Left ventricle myocardium inferior (tissue), 1 donor: ENCODE results near the gene TMPRSS5. TPM values are rescaled to one million over a fixed set of nuclear protein-coding genes. Genes with fewer than 3 reads are reported as not detected.

Experiments used
- DNase-seq: peaks from one replicate; pipeline ENCODE4 v3.0.0-alpha.2; 2020
- H3K27ac ChIP-seq: fragments of 200-600 bp; replicated peaks from 2 replicates; pipeline ENCODE4 v1.8.0; 2021
- H3K27me3 ChIP-seq: fragments of 200-600 bp; 2 replicates; pipeline ENCODE4 v1.8.0; 2021; ENCODE audit warnings: low read depth
- H3K36me3 ChIP-seq: fragments of 200-600 bp; 2 replicates; pipeline ENCODE4 v1.8.0; 2021
- H3K4me1 ChIP-seq: fragments of 200-600 bp; 2 replicates; pipeline ENCODE4 v1.8.0; 2021
- H3K4me3 ChIP-seq: fragments of 200-600 bp; 2 replicates; pipeline ENCODE4 v1.8.0; 2021; ENCODE audit warnings: mild to moderate bottlenecking, moderate library complexity
- H3K9me3 ChIP-seq: fragments of 200-600 bp; replicated peaks from 2 replicates; pipeline ENCODE4 v1.8.0; 2021
- CTCF ChIP-seq: fragments of 200-600 bp; IDR thresholded peaks from 2 replicates; pipeline ENCODE4 v1.8.0; 2021; ENCODE audit warnings: antibody characterized with exemption, mild to moderate bottlenecking, borderline replicate concordance
- intact Hi-C: fragments of 100-400 bp; cut with micrococcal nuclease; formaldehyde crosslinking; loops from one replicate; pipeline ENCODE4 v1.11.0; 2022
- total RNA-seq: library from RNA; stranded (reverse); fragmentation: NEBNext Ultra II Directional; extraction: Animal tissue kit (Norgen Biotek cat#: 25700); gene quantifications from one replicate; pipeline ENCODE4 v1.2.1, GENCODE V29; 2021
- donor health status: DM: no; HTN: yes; CAD: no; lungs with severe emphysema.

Gene TMPRSS5
- total RNA-seq, 1 donor from 2014 or later = 0.47 TPM

- Histone ChIP-seq H3K36me3 (no peaks in the 10 kb centered on the region), H3K27ac (no peak overlapping the region), H3K9me3 (no peaks in the 10 kb centered on the region), H3K4me3 (no peak overlapping the region), H3K27me3 (no peaks in the 10 kb centered on the region), H3K4me1 (no peaks in the 10 kb centered on the region)
- intact Hi-C loops = no loop called here
- DNase-seq = no peak
- TF ChIP-seq CTCF = no peak
Observed at GRCh38 chr11:113685654-113686359, 20.3 kb downstream of the TMPRSS5 start.

GRCh38 chr11:113684496-113684895, 21.6 kb downstream of the TMPRSS5 start:
- intact Hi-C loops = no loop called here

GRCh38 chr11:113683481-113684046, 22.5 kb downstream of the TMPRSS5 start:
- no peak for DNase-seq
- intact Hi-C loops = no loop called here
- no peak for TF ChIP-seq CTCF

More at GRCh38 chr11:113684496-113684895, 21.6 kb downstream of the TMPRSS5 start:
- no peak overlapping the region for H3K4me3 ChIP-seq
- TF ChIP-seq CTCF = no peak
- no peaks in the 10 kb centered on the region for H3K36me3 ChIP-seq
- DNase-seq = no peak
- no peaks in the 10 kb centered on the region for H3K9me3 ChIP-seq
- no peak overlapping the region for H3K27ac ChIP-seq
- H3K27me3 ChIP-seq = no peaks in the 10 kb centered on the region
- no peaks in the 10 kb centered on the region for H3K4me1 ChIP-seq

GRCh38 chr11:113681711-113682413, 24.2 kb downstream of the TMPRSS5 start:
- no peak for TF ChIP-seq CTCF
- H3K4me3 ChIP-seq = no peak overlapping the region
- no peaks in the 10 kb centered on the region for H3K4me1 ChIP-seq
- H3K36me3 ChIP-seq = no peaks in the 10 kb centered on the region
- no peaks in the 10 kb centered on the region for H3K9me3 ChIP-seq
- intact Hi-C loops = no loop called here
- H3K27ac ChIP-seq = no peak overlapping the region
- DNase-seq = no peak
- H3K27me3 ChIP-seq = no peaks in the 10 kb centered on the region

More at GRCh38 chr11:113683481-113684046, 22.5 kb downstream of the TMPRSS5 start:
- Histone ChIP-seq H3K4me3 (no peak overlapping the region), H3K36me3 (no peaks in the 10 kb centered on the region), H3K27me3 (no peaks in the 10 kb centered on the region), H3K9me3 (no peaks in the 10 kb centered on the region), H3K4me1 (no peaks in the 10 kb centered on the region), H3K27ac (no peak overlapping the region)

GRCh38 chr11:113681282-113681681, 24.8 kb downstream of the TMPRSS5 start:
- intact Hi-C loops = no loop called here
- Histone ChIP-seq H3K4me1 (no peaks in the 10 kb centered on the region), H3K27me3 (no peaks in the 10 kb centered on the region), H3K4me3 (no peak overlapping the region), H3K36me3 (no peaks in the 10 kb centered on the region), H3K9me3 (no peaks in the 10 kb centered on the region), H3K27ac (no peak overlapping the region)
- no peak for DNase-seq
- TF ChIP-seq CTCF = no peak
